IPS-11a (cell line): ENCODE results near the gene PACS1.

ENCODE experiments used
- H3K4me3 ChIP-seq: one replicate; pipeline ENCODE4 v1.5.1; 2013; ENCODE audit warnings: low read depth, low read length, control low read depth

The PACS1 gene

GRCh38 chr11:66172146-66172545 is 102.1 kb downstream of the PACS1 start:
- no peak overlapping the region for H3K4me3 ChIP-seq

- H3K4me3 ChIP-seq, result no peak overlapping the region
Observed at GRCh38 chr11:66176650-66177049, 106.6 kb downstream of the PACS1 start.

GRCh38 chr11:66178183-66178582 is 108.1 kb downstream of the PACS1 start:
- no peak overlapping the region for H3K4me3 ChIP-seq

GRCh38 chr11:66178871-66179270 is 108.8 kb downstream of the PACS1 start:
- H3K4me3 ChIP-seq, result no peak overlapping the region

- no peak overlapping the region for H3K4me3 ChIP-seq
Observed at GRCh38 chr11:66181632-66182315, 111.7 kb downstream of the PACS1 start.

- no peak overlapping the region for H3K4me3 ChIP-seq
Observed at GRCh38 chr11:66183494-66184048, 113.5 kb downstream of the PACS1 start.

GRCh38 chr11:66184728-66185127 is 114.7 kb downstream of the PACS1 start:
- H3K4me3 ChIP-seq, result no peak overlapping the region

- no peak overlapping the region for H3K4me3 ChIP-seq
Observed at GRCh38 chr11:66186470-66186869, 116.4 kb downstream of the PACS1 start.

GRCh38 chr11:66187453-66187852 is 117.4 kb downstream of the PACS1 start:
- no peak overlapping the region for H3K4me3 ChIP-seq

- no peak overlapping the region for H3K4me3 ChIP-seq
Observed at GRCh38 chr11:66188580-66188979, 118.5 kb downstream of the PACS1 start.

GRCh38 chr11:66189031-66189745 is 119.1 kb downstream of the PACS1 start:
- H3K4me3 ChIP-seq, result no peak overlapping the region

- H3K4me3 ChIP-seq, result no peak overlapping the region
Observed at GRCh38 chr11:66190786-66191185, 120.7 kb downstream of the PACS1 start.

GRCh38 chr11:66192181-66192863 is 122.2 kb downstream of the PACS1 start:
- no peak overlapping the region for H3K4me3 ChIP-seq

- no peak overlapping the region for H3K4me3 ChIP-seq
Observed at GRCh38 chr11:66194391-66194790, 124.3 kb downstream of the PACS1 start.

GRCh38 chr11:66195867-66196266 is 125.8 kb downstream of the PACS1 start:
- no peak overlapping the region for H3K4me3 ChIP-seq

- no peak overlapping the region for H3K4me3 ChIP-seq
Observed at GRCh38 chr11:66203847-66204246, 133.8 kb downstream of the PACS1 start.

- no peak overlapping the region for H3K4me3 ChIP-seq
Observed at GRCh38 chr11:66204412-66204811, 134.3 kb downstream of the PACS1 start.

GRCh38 chr11:66207816-66208215 is 137.7 kb downstream of the PACS1 start:
- no peak overlapping the region for H3K4me3 ChIP-seq

- no peak overlapping the region for H3K4me3 ChIP-seq
Observed at GRCh38 chr11:66211100-66211499, 141.0 kb downstream of the PACS1 start.

- no peak overlapping the region for H3K4me3 ChIP-seq
Observed at GRCh38 chr11:66216911-66217310, 146.8 kb downstream of the PACS1 start.

- H3K4me3 ChIP-seq, result no peak overlapping the region
Observed at GRCh38 chr11:66218036-66218435, 148.0 kb downstream of the PACS1 start.
